RPMI8226 (cell line): ENCODE results near the gene GPNMB.
"Not testable (repeated sequence)": the region's sequence is repeated elsewhere in the genome, so short reads cannot be mapped to it uniquely, and the experiment has no call there.

Experiments used
- DNase-seq: peaks from one replicate; pipeline ENCODE4 v3.0.0-alpha.2; 2015

GPNMB gene

DNA sequence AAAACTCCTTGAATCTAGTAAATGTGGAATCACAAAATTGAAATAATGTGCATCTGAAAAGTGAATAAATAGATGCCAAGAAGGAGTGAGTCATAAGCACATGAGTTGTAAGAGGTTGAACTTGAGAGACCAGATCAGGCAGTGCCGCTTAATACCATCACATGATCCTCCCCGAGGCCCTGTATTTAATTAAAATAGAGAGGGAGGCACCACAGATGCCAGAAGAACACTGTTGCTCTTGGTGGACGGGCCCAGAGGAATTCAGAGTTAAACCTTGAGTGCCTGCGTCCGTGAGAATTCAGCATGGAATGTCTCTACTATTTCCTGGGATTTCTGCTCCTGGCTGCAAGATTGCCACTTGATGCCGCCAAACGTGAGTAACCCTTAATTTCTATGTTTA is at the start of gene GPNMB:
TSS of gene GPNMB (plus strand) at position 221 of the 400 bp plus-strand sequence. CDS start at position 304, 83 bp downstream.
- DNase-seq = no peak

GRCh38 chr7:23197745-23198144 is 48.8 kb upstream of the GPNMB start:
- DNase-seq = not testable (repeated sequence)

DNA sequence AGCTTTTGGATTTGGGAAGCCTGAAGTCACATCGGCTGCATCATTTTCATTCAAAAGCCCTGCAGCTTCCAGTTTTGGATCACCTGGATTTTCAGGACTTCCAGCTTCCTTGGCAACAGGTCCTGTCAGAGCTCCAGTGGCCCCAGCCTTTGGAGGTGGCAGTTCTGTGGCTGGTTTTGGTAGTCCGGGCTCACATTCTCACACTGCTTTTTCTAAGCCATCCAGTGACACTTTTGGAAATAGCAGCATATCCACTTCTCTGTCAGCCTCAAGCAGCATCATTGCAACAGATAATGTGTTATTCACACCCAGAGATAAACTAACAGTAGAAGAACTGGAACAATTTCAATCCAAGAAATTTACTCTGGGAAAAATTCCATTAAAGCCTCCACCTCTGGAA is 46.2 kb upstream of the GPNMB start:
- no peak for DNase-seq

- DNase-seq = no peak
These were observed 42.3 kb upstream of the GPNMB start for GRCh38 chr7:23204241-23204640.

DNA sequence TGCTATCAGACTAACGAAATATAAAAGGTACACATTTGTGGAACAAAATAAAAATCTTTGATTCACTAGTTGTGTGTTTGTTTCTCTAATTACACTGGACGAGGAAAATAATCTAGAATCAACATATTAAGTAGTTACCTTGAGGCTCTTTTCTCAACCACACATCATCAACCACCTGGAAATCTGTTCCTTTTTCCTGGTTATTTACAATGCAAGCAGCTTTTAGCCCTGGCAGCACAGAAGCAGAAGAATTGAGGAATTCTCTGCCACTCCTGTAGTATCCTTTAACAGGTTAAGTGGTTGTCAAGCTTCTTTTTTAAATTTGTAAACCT is 41.0 kb upstream of the GPNMB start:
- no peak for DNase-seq

DNA sequence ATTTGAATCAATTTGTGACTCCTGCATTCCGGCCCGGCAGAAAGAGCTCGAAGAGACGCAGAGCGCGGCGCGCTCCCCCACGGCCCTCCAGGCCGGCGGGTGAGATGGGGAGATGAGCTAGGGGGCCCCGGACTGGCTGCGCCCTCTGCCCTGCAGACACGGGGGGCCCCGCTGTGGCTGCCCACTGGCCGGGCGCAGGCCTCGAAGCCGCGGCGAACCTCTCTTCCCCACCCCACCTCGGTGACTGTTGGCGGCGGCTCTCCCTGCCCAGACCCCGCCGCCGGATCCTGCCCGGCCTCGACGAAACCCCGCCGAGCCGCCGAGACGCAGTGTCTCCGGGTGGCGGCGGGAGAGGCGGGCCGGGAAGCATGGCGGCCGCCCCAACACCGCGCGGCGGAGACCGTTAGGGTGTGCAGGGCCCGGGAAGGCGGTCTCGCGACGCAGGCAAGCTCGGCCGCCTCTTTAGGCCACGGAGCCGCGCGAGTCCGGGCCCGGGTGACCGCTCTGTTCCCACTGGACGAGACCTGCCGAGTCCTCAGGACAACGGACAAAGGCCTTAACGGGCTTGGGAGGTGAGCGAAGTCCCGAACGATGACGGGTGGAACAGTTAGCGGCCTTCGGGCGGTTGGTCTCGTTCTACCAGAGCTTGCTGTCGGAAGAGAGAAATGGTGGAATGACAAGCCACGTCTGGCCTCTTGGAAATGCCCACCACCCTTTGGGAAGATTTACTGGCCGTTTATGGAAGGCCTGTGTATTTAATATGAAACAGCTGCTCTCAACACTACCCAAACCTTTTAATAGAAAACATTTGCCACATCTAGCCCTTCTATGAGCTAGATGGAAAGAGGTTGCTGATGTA is 40.4 kb upstream of the GPNMB start:
- no peak for DNase-seq

- DNase-seq = no peak
These were observed 39.6 kb upstream of the GPNMB start for GRCh38 chr7:23207021-23207420.

GRCh38 chr7:23207884-23208283 is 38.7 kb upstream of the GPNMB start:
- no peak for DNase-seq

DNA sequence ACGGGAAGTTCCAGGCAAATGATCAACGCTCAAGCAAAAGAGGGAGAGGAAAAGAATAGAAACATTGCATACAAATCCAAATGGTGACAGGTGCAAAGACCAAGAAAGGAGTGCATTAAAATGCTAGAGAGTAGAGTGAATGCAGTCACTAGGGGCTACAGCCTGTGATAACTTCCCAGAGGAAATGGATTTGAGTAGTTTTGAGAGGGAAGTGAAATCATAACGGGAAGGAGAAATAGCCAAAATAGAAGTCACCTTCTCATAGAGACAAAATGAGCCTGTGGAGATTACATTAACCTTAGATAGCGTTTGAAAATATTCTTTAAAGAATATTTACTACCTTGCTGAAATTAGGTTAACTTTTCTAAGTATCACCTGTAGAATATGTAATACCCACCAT is 38.3 kb upstream of the GPNMB start:
- DNase-seq = no peak

- no peak for DNase-seq
These were observed 36.1 kb upstream of the GPNMB start for GRCh38 chr7:23210506-23210905.

- DNase-seq = no peak
These were observed 35.0 kb upstream of the GPNMB start for GRCh38 chr7:23211589-23211988.

DNA sequence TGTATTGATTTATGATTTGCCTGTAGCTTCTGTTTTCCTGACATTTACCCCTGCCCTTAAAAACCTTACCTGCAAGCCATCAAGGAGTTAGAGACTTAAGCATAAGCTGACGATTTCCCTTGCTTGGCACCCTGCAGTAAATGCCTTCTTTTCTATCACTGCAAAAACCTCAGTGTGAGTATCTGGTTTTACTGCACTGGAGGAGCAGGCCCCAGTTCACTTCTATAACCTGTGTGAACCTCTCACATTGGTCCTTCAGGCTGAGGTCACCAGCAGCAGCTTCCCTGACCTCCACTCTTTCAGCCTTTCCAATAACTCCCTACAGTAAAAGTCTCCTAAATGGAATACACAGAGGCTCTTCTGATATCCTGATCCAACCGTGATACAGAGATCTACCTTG is 34.2 kb upstream of the GPNMB start:
- DNase-seq = no peak

- no peak for DNase-seq
These were observed 33.7 kb upstream of the GPNMB start for GRCh38 chr7:23212841-23213240.

- DNase-seq = no peak
These were observed 32.8 kb upstream of the GPNMB start for GRCh38 chr7:23213755-23214154.

DNA sequence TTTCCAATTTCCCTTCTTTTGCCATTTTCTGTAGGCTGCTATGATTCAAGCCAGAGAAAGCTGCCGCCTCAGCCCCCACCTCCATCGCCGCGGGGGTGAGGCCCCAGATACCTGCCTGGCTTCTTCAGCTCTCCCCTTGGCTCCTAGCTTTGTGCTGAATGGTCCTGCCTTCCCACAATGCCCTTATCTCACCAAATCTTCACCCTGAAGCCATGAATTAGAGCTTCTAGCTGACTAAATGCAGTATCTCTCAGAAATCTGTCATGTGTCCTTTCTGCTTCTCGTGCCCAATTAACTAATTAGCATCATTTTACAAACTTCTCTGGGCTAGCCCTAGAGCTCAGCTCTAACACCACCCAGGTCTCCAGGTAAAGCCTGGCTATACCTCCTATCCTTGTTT is 32.2 kb upstream of the GPNMB start:
- DNase-seq = no peak

- no peak for DNase-seq
These were observed 31.6 kb upstream of the GPNMB start for GRCh38 chr7:23214938-23215337.

DNA sequence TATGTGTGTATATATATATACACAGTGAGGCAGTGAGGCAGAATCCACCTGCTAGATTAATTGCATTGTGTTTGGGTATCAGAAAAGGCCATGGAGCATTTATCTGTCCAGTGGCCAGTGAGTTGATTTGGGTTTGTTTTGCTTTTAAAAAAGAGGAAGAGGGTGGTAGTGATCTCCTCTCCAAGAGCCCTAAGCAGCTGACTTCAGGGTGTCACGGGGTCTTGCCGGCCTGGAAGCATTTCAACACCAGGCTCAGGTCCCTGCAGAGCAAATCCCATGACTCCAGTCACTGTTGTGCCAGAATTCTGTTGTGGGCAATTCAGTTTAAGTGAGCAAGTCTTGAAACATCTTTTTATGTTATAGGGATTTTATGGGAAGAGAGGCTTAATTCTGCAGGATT is 30.6 kb upstream of the GPNMB start:
- DNase-seq = peak; percentile 16

GRCh38 chr7:23218196-23218595 is 28.4 kb upstream of the GPNMB start:
- no peak for DNase-seq

GRCh38 chr7:23220690-23221305 is 25.8 kb upstream of the GPNMB start:
- no peak for DNase-seq

GRCh38 chr7:23222439-23223030 is 24.0 kb upstream of the GPNMB start:
- no peak for DNase-seq

GRCh38 chr7:23224364-23224763 is 22.2 kb upstream of the GPNMB start:
- not testable (repeated sequence) for DNase-seq

- no peak for DNase-seq
These were observed 19.6 kb upstream of the GPNMB start for GRCh38 chr7:23226844-23227450.

DNA sequence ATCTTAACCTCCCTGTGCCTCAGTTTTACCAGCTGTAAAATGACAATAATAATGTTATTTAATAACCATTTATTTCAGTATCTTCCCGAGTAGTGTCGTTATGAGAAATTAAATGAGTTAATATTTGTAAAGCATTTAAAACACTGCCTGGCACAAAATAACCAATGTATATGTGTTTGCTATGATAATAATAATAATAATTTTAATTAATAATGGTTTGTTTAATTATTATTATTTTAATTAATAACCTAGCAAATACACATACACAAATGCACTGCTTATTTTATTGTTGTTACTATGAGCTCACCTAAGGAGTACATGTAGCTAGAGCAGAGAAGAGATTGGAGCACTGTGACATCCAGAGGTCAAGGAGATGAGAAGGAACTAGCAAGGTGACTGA is 18.2 kb upstream of the GPNMB start:
- DNase-seq = no peak

GRCh38 chr7:23230641-23231101 is 15.9 kb upstream of the GPNMB start:
- DNase-seq = no peak
